ENCODE data around the gene SLC6A18.
"Not testable (repeated sequence)": the region's sequence is repeated elsewhere in the genome, so short reads cannot be mapped to it uniquely, and the experiment has no call there.

Gene SLC6A18

DNA sequence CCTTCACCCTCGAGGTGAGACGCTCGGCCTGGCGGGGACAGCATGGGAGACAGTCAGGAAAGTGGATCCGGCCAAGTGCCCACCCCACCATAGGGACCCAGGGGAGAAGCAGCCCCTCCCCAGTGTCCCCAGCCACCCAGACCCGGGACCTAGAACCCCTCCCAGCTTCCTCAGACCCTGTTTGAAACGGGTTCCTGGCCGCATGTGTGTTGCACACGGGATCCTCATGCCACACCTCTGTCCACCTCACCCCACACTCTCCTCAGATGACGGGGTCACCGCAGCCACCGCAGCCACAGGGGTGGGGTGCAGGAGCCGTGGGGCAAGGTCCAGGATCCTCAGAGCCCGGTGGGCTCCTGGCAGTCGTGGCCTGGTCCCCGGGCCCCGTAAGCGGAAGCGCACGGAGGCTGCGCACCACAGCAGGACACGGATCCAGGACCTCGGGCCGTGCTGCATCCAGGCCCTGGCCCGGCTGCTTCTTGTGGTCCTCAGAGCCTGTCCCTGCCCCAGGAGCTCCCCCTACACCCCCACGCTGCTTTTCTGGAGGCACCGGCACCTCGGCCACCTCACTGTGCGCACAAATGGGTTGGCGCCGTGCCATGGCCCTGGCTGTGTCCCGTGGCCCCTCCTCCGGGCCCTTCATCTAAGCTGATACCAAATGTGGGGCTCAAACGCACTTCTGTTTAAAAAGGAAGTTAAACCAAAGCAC, 54.4 kb downstream of the SLC6A18 start:
- no peak for DNase-seq

DNA sequence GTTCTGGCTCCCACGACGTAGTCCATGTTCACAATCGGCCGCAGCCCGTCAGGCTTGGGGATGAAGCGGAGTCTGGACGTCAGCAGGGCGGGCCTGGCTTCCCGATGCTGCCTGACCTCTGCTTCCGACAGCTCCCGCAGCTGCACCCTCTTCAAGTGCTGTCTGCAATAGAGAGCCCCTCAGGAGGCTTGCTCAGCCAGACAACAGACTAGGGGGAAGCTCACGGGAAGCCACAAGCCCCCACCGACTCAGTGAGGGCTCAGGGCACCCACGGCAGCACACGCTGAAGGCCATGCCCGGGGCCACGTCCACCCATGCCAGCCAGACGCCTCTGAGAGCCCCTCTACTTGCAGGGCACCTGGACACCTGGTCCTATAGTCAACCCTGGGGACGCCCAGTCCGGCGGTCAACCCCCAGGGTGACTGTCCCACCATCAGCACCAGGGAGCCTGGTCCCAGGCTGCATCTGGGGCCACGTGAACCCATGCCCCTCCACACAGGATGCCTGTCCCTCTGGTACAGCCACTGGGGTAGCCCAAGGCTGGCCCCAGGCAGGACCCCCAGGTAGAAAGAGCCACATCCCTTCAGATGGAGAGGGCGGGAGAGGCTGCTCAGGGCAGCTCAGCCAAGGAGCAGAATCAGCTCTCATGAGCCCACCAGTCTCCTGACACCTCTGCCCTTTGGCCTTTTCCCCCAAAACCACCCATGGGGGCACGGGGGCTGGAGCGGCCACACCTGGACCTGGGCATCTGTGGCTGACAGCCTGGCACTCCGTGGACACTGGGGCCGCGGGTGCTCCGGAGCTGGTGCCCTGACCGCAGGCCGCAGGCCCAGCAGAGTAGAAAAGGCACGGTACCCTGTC, 55.2 kb downstream of the SLC6A18 start:
- DNase-seq: no peak

DNA sequence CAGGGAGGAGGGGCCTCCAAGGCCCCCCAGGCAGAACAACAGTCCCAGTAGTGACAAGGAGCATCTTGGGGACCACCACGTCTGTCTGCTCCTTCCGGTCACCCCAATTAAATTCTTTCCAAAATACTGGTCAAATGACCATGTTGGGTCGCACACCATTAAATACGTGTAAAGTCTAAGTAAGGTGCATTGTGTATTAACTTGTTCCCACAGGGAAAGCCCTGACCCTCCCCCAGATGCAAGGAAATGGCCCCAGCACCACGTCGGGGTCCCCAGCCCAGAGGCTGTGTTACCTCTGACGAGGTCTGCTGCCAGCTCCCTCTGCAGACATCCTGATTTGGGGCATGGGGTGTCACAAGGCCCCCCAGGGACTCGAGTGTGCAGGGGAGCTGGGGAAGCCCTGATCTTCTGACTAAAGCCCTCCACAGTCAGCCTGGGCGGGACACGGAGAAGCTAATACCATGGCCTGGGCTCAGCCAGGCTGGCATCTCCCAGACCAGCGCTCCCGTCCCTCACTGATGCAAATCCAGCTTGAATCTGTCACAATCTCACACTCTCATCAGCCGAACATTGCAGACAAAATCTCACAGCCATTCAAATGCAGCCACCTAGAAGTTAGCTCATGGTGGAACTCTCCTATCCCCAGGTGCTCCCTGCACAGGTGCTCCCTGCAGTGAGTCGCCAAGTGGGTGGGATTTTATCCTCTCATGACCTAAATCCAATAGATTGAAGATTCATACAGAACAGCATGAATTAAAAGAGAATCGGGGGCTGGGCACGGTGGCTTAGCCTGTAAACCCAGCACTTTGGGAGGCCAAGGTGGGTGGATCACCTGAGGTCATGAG, 56.1 kb downstream of the SLC6A18 start:
- no peak for DNase-seq

DNA sequence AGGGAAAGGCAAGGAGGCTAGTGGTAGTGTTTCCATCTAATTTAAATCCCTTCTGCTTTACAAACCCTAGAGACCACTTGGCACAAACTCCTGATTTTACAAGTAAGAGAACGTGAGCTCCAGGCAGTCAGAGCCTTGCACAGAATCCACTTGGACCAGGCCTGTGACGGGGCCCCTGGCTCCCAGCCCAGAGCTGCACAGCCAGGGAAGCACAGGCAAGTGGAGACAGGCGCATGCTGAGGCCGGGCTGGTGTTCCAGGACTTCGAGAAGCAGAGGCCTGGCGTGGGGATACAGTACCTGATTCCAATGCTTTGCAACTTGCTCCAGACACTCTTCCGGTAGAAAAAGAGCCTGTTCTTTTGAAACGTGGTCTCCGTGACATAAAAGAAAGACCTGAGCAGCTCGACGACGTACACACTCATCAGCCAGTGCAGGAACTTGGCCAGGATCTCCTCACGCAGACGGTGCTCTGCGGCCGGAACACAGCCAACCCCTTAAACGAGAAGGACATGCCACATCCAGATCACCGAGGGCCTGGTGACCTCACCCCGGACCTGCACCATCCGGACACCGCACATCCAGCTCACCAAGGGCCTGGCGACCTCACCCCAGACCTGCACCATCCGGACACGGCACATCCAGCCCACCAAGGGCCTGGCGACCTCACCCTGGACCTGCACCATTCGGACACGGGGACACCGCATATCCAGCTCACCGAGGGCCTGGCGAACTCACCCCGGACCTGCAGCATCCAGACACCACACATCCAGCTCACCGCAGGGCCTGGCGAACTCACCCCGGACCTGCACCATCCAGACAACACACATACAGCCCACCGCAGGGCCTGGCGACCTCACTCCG, 57.2 kb downstream of the SLC6A18 start:
- DNase-seq: no peak

DNA sequence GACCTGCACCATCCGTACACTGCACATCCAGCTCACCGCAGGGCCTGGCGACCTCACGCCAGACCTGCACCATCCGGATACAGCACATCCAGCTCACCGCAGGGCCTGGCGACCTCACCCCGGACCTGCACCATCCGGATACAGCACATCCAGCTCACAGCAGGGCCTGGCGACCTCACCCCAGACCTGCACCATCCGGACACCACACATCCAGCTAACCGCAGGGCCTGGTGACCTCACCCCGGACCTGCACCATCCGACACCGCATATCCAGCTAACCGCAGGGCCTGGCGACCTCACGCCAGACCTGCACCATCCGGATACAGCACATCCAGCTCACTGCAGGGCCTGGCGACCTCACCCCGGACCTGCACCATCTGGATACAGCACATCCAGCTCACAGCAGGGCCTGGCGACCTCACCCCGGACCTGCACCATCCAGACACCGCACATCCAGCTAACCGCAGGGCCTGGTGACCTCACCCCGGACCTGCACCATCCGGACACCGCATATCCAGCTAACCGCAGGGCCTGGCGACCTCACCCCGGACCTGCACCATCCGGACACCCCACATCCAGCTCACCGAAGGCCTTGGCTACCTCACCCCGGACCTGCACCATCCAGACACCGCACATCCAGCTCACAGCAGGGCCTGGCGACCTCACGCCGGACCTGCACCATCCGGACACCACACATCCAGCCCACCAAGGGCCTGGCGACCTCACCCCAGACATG, 58.0 kb downstream of the SLC6A18 start:
- not testable (repeated sequence) for DNase-seq

DNA sequence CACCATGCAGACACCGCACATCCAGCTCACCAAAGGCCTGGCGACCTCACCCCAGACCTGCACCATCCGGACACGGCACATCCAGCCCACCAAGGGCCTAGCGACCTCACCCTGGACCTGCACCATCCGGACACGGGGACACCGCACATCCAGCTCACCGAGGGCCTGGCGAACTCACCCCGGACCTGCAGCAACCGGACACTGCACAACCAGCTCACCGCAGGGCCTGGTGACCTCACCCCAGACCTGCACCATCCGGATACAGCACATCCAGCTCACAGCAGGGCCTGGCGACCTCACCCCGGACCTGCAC, 58.5 kb downstream of the SLC6A18 start:
- DNase-seq: not testable (repeated sequence)

DNA sequence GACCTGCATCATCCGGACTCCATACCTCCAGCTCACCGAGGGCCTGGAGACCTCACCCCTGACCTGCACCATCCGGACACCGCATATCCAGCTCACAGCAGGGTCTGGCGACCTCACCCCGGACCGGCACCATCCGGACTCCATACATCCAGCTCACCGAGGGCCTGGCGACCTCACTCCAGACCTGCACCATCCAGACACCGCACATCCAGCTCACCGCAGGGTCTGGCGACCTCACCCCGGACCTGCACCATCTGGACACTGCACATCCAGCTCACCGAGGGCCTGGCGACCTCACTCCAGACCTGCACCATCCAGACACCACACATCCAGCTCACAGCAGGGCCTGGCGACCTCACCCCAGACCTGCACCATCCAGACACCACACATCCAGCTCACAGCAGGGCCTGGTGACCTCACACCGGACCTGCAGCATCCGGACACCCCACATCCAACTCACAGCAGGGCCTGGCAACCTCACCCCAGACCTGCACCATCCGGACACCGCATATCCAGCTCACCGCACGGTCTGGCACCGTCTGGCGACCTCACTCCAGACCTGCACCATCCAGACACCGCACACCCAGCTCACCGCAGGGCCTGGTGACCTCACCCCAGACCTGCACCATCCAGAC, 59.3 kb downstream of the SLC6A18 start:
- DNase-seq: not testable (repeated sequence)

DNA sequence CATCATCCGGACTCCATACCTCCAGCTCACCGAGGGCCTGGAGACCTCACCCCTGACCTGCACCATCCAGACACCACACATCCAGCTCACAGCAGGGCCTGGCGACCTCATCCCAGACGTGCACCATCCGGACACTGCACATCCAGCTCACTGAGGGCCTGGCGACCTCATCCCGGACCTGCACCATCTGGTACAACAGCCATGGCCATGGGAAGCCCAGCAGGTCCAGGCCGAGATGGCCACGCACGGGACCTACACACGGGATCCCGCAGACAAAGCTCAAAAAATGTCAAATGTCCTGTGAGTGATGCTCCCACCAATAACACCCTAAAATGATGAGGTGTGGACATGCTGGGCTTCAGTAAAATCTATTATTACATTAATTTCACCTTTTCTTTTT, 60.0 kb downstream of the SLC6A18 start:
- no peak for DNase-seq

DNA sequence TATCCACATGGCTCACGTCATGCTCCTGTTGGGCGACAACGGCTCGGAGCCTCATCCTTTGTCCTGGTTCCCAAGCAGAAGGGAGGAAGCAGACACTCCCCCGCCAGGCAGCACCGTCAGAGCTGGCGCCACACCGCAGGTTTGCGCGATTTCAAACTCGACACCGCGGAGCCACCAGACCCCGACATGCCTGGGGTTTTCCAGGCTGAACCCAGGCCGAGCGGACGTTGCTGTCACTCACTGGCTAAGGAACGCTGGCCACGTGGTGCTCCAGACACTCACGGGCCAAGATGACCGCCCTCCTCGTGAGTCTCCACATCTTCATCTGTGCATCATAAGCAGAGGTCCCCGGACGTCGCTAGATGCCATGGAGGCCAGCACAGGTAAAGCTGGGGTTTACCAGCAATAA, 60.7 kb downstream of the SLC6A18 start:
- no peak for DNase-seq

DNA sequence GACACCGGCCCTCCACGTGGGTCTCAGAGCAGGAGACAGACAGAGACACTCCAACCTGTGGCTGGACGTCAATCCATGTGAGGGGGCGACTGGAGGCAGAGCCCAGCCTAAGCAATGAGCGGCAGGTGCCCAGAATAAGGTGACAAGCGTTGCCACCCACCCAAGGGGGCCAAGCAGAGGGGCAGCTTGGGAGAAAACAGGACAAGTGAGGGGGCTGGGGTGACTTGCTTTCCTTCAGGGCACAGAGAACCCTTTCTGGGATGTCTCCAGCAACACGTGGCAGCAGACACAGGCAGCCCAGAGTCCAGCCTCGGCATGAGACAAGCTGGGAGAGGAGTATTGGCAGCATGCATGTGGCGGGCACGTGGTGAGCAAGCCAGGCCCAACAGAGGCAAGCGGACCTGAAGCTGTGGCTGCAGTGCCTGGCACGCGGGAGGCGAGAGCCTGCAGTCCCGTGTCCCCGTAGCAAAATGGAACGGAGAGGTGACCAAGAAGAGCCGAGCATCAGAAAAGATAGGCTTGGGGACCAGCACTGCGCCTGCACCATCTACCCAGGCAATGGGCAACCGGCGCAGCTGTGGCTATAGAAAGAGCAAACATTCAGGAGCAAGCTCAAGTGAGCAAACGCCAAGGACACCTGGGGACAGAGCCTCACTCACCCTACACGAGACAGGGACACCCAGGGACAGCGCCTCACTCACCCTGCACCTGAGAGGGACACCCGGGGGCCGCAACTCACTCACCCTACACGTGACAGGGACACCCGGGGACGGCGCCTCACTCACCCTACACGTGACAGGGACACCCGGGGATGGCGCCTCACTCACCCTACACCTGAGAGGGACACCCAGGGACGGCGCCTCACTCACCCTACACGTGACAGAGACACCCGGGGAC, 63.5 kb downstream of the SLC6A18 start:
- no peak for DNase-seq

DNA sequence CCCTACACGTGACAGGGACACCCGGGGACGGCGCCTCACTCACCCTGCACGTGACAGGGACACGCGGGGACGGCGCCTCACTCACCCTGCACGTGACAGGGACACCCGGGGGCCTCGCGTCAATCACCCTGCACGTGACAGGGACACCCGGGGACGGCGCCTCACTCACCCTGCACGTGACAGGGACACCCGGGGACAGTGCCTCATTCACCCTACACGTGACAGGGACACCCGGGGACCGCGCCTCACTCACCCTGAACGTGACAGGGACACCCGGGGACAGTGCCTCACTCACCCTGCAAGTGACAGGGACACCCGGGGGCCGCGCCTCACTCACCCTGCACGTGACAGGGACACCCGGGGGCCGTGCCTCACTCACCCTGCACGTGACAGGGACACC, 64.4 kb downstream of the SLC6A18 start:
- DNase-seq: not testable (repeated sequence)

DNA sequence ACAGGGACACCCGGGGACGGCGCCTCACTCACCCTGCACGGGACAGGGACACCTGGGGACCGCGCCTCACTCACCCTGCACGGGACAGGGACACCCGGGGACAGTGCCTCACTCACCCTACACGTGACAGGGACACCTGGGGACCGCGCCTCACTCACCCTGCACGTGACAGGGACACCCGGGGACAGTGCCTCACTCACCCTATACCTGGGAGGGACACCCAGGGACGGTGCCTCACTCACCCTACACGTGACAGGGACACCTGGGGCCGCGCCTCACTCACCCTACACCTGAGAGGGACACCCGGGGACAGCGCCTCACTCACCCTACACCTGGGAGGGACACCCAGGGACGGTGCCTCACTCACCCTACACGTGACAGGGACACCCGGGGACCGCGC, 65.8 kb downstream of the SLC6A18 start:
- DNase-seq: not testable (repeated sequence)

DNA sequence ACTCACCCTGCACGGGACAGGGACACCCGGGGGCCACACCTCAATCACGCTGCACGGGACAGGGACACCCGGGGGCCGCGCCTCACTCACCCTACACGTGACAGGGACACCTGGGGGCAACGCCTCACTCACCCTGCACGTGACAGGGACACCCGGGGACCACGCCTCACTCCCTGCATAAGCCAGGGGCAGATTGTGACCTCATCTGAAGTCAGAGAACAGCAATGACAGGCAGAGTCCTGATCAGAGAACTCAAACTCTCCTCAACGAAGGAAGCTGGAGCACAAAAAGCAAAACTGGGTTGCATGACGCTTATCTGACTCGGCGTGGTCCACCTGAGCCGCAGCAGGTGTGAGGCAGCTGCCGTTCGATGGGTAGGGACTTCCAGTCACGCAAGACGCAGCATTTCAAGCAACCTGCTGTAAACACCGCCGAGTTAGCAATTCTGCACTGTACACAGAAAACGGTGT, 66.5 kb downstream of the SLC6A18 start:
- no peak for DNase-seq

DNA sequence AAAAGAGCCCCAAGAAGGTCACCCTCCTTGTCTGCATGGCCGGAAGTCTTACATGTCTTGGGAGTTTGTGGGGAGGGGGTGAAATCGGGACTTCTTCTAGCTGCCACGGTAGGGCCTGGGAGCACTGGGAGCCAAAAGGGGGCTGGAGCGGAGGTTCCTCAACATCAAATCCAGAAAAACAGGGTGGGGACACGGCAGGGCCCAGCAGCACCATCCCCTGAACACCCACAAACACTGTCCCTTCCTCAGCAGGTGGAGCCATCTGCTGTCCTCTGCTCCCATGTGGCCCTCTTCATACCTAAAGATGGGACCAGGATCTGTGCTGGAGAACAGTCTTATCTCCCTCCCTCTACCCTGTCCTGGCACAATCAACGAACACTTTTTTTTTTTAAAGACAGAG, 67.0 kb downstream of the SLC6A18 start:
- DNase-seq: no peak

DNA sequence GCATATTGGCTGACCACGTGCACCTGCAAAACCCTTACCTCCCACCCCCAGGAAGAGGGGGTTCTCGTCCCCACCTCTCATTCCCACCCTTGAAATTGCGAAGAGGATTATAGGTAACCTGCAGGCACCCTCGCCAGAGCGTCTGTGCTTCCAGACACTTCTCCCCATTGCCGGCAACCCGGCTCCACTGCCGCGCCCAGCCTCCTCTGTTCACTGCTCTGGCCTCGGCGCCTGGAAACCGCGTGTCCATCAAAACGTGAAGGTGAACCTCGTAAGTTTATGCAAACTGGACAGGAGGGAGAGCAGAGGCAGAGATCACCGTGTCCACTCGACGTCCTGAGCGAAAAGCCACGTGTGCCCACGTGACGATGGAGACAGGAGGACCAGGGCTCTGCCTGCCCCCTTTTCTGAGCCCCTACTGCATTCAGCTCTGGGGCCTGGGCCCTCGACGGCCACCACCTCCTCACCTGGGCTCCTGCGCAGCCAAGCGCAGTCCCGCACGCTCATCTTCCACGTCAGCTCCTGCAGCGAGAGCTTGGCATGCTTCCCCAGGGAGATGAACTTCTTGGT, 67.8 kb downstream of the SLC6A18 start:
- no peak for DNase-seq

DNA sequence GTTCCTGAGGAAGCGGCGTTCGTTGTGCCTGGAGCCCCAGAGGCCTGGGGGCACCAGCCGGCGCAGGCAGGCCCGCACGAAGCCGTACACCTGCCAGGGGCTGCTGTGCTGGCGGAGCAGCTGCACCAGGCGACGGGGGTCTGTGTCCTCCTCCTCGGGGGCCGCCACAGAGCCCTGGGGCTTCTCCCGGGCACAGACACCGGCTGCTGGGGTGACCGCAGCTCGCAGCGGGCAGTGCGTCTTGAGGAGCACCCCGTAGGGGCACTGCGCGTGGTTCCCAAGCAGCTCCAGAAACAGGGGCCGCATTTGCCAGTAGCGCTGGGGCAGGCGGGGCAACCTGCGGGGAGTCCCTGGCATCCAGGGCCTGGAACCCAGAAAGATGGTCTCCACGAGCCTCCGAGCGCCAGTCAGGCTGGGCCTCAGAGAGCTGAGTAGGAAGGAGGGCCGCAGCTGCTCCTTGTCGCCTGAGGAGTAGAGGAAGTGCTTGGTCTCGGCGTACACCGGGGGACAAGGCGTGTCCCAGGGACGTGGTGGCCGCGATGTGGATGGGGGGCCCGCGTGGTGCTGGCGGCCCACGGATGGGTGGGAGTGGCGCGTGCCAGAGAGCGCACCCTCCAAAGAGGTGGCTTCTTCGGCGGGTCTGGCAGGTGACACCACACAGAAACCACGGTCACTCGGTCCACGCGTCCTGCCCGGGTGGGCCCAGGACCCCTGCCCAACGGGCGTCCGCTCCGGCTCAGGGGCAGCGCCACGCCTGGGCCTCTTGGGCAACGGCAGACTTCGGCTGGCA, 68.4 kb downstream of the SLC6A18 start:
- DNase-seq: no peak

DNA sequence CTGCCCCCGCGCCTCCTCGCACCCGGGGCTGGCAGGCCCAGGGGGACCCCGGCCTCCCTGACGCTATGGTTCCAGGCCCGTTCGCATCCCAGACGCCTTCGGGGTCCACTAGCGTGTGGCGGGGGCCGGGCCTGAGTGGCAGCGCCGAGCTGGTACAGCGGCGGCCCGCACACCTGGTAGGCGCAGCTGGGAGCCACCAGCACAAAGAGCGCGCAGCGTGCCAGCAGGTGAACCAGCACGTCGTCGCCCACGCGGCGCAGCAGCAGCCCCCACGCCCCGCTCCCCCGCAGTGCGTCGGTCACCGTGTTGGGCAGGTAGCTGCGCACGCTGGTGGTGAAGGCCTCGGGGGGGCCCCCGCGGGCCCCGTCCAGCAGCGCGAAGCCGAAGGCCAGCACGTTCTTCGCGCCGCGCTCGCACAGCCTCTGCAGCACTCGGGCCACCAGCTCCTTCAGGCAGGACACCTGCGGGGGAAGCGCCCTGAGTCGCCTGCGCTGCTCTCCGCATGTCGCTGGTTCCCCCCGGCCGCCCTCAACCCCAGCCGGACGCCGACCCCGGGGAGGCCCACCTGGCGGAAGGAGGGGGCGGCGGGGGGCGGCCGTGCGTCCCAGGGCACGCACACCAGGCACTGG, 69.1 kb downstream of the SLC6A18 start:
- peak; percentile 32 for DNase-seq
